H9 (cell line): ENCODE measurements around the gene STARD9. TPM values are rescaled to one million over a fixed set of nuclear protein-coding genes. Genes with fewer than 3 reads are reported as not detected.

Source experiments
- DNase-seq: peaks from one replicate; pipeline ENCODE4 v3.0.0-alpha.2; 2017
- H2AFZ ChIP-seq: one replicate; pipeline ENCODE4 v1.6.1; 2013; ENCODE audit warnings: mild to moderate bottlenecking, low read length, control low read depth, moderate library complexity
- H2AK5ac ChIP-seq: 2 replicates; pipeline ENCODE4 v1.6.1; 2013; ENCODE audit warnings: low read length, control low read depth, mixed read lengths; ENCODE audit not compliant: insufficient read length
- H2BK120ac ChIP-seq: one replicate; pipeline ENCODE4 v1.6.1; 2013; ENCODE audit warnings: low read depth, mild to moderate bottlenecking, low read length, control low read depth, inconsistent platforms; ENCODE audit not compliant: poor library complexity, severe bottlenecking
- H2BK12ac ChIP-seq: 2 replicates; pipeline ENCODE4 v1.6.1; 2013; ENCODE audit warnings: low read length, control low read depth, mixed read lengths, low read depth; ENCODE audit not compliant: insufficient read length
- H2BK15ac ChIP-seq: 2 replicates; pipeline ENCODE4 v1.6.1; 2013; ENCODE audit warnings: low read depth, low read length, control low read depth
- H2BK20ac ChIP-seq: one replicate; pipeline ENCODE4 v1.6.1; 2013; ENCODE audit warnings: low read depth, mild to moderate bottlenecking, low read length, control low read depth, inconsistent platforms; ENCODE audit not compliant: poor library complexity, severe bottlenecking
- H2BK5ac ChIP-seq: 2 replicates; pipeline ENCODE4 v1.6.1; 2013; ENCODE audit warnings: low read length, control low read depth, mixed read lengths; ENCODE audit not compliant: insufficient read length
- H3K14ac ChIP-seq: 2 replicates; pipeline ENCODE4 v1.6.1; 2013; ENCODE audit warnings: low read length, control low read depth; ENCODE audit not compliant: insufficient read depth
- H3K18ac ChIP-seq: 2 replicates; pipeline ENCODE4 v1.6.1; 2013; ENCODE audit warnings: low read depth, mild to moderate bottlenecking, mixed read lengths, low read length, control low read depth; ENCODE audit not compliant: insufficient read length
- H3K23ac ChIP-seq: 2 replicates; pipeline ENCODE4 v1.6.1; 2013; ENCODE audit warnings: low read length, control low read depth, mixed read lengths, low read depth; ENCODE audit not compliant: insufficient read length
- H3K23me2 ChIP-seq: 2 replicates; pipeline ENCODE4 v1.6.1; 2013; ENCODE audit warnings: low read depth, mild to moderate bottlenecking, mixed read lengths, low read length, control low read depth; ENCODE audit not compliant: insufficient read length, poor library complexity, severe bottlenecking
- H3K27ac ChIP-seq: 2 replicates; pipeline ENCODE4 v1.5.1; 2013; ENCODE audit warnings: low read length, control low read depth, mixed read lengths, low read depth; ENCODE audit not compliant: insufficient read length
- H3K27me3 ChIP-seq: 2 replicates; pipeline ENCODE4 v1.6.1; 2013; ENCODE audit warnings: low read length, control low read depth, inconsistent platforms; ENCODE audit not compliant: insufficient read depth
- H3K4ac ChIP-seq: 2 replicates; pipeline ENCODE4 v1.6.1; 2013; ENCODE audit warnings: low read depth, mild to moderate bottlenecking, control low read depth, inconsistent platforms, low read length, moderate library complexity
- H3K4me1 ChIP-seq: 2 replicates; pipeline ENCODE4 v1.6.1; 2013; ENCODE audit warnings: low read length, control low read depth, inconsistent platforms; ENCODE audit not compliant: insufficient read depth
- H3K4me2 ChIP-seq: 2 replicates; pipeline ENCODE4 v1.6.1; 2013; ENCODE audit warnings: low read length, control low read depth, mixed read lengths; ENCODE audit not compliant: insufficient read length, insufficient read depth
- H3K56ac ChIP-seq: 2 replicates; pipeline ENCODE4 v1.6.1; 2013; ENCODE audit warnings: low read depth, mild to moderate bottlenecking, mixed read lengths, low read length, control low read depth; ENCODE audit not compliant: insufficient read length
- H3K79me1 ChIP-seq: 2 replicates; pipeline ENCODE4 v1.6.1; 2013; ENCODE audit warnings: low read depth, mild to moderate bottlenecking, moderate library complexity, low read length, control low read depth, inconsistent platforms; ENCODE audit not compliant: insufficient read depth, poor library complexity, severe bottlenecking
- H3K79me2 ChIP-seq: 2 replicates; pipeline ENCODE4 v1.6.1; 2013; ENCODE audit warnings: low read length, control low read depth, inconsistent platforms; ENCODE audit not compliant: insufficient read depth
- H3K9ac ChIP-seq: 2 replicates; pipeline ENCODE4 v1.6.1; 2013; ENCODE audit warnings: low read length, control low read depth, mixed read lengths; ENCODE audit not compliant: insufficient read length; ENCODE audit errors: extremely low read depth
- H3K9me3 ChIP-seq: one replicate; pipeline ENCODE4 v1.6.1; 2013; ENCODE audit warnings: low read depth, low read length, inconsistent platforms; ENCODE audit not compliant: control insufficient read depth
- H3T11ph ChIP-seq: one replicate; pipeline ENCODE4 v1.6.1; 2013; ENCODE audit warnings: mild to moderate bottlenecking, low read length, control low read depth, inconsistent platforms
- H4K20me1 ChIP-seq: one replicate; pipeline ENCODE4 v1.6.1; 2013; ENCODE audit not compliant: control insufficient read depth, insufficient read length, insufficient read depth
- H4K5ac ChIP-seq: 2 replicates; pipeline ENCODE4 v1.6.1; 2013; ENCODE audit warnings: low read depth, mild to moderate bottlenecking, mixed read lengths, low read length, control low read depth; ENCODE audit not compliant: insufficient read length
- H4K8ac ChIP-seq: replicated peaks from 2 replicates; pipeline ENCODE4 v1.6.1; 2013; ENCODE audit warnings: low read length, control low read depth, mixed read lengths, low read depth; ENCODE audit not compliant: insufficient read length
- H4K91ac ChIP-seq: 2 replicates; pipeline ENCODE4 v1.6.1; 2013; ENCODE audit warnings: low read depth, mild to moderate bottlenecking, moderate library complexity, mixed read lengths, low read length, control low read depth; ENCODE audit not compliant: insufficient read length
- H3K27ac Mint-ChIP-seq, 3 experiments: 2 replicates in 2 of 3; 3 replicates in 1 of 3; pipeline ENCODE4 v1.8.0; 2020 to 2021; ENCODE audit warnings: mixed read lengths in 3 of 3, mild to moderate bottlenecking in 1 of 3, moderate library complexity in 1 of 3
- H3K27me3 Mint-ChIP-seq: 2 replicates; pipeline ENCODE4 v1.8.0; 2021; ENCODE audit warnings: low read depth, mild to moderate bottlenecking, moderate library complexity, mixed read lengths
- H3K36me3 Mint-ChIP-seq, 3 experiments: 2 replicates in 2 of 3; 3 replicates in 1 of 3; pipeline ENCODE4 v1.8.0; 2020 to 2021; ENCODE audit warnings: low read depth in 3 of 3, mixed read lengths in 3 of 3; ENCODE audit not compliant: insufficient read depth in 1 of 3
- H3K4me1 Mint-ChIP-seq, 2 experiments: 2 replicates each; pipeline ENCODE4 v1.8.0; 2020; ENCODE audit warnings: mixed read lengths in 2 of 2
- H3K4me3 Mint-ChIP-seq, 2 experiments: 2 replicates in 1 of 2; 3 replicates in 1 of 2; pipeline ENCODE4 v1.8.0; 2020 to 2021; ENCODE audit warnings: mild to moderate bottlenecking in 2 of 2, mixed read lengths in 2 of 2, moderate library complexity in 1 of 2
- H3K9me3 Mint-ChIP-seq, 2 experiments: 2 replicates in 1 of 2; 3 replicates in 1 of 2; pipeline ENCODE4 v1.8.0; 2020; ENCODE audit warnings: mild to moderate bottlenecking in 2 of 2, mixed read lengths in 2 of 2, moderate library complexity in 1 of 2
- WGBS: extraction: QIAGEN DNeasy Blood & Tissue Kit; methylation state at CpG from one replicate; pipeline ENCODE4 v1.1.7; 2013; ENCODE audit warnings: missing lambda C conversion rate, low lambda C conversion rate, mixed read lengths; ENCODE audit not compliant: insufficient read length; ENCODE audit errors: extremely low coverage; 5-methylcytosine and 5-hydroxymethylcytosine counted together
- total RNA-seq: library from RNA; stranded (reverse); gene quantifications from 2 replicates; pipeline ENCODE4 v1.2.1, GENCODE V29; 2021
- TF ChIP-seq, protein P1 (sequence below): fragments of 200-600 bp; sonication (generic); conservative IDR thresholded peaks from 3 replicates; pipeline ENCODE4 v1.8.0; 2021; ENCODE audit warnings: antibody characterized with exemption, mild to moderate bottlenecking

STARD9 gene
- total RNA-seq, 1 experiment from 2014 or later = 6.9 TPM

DNA sequence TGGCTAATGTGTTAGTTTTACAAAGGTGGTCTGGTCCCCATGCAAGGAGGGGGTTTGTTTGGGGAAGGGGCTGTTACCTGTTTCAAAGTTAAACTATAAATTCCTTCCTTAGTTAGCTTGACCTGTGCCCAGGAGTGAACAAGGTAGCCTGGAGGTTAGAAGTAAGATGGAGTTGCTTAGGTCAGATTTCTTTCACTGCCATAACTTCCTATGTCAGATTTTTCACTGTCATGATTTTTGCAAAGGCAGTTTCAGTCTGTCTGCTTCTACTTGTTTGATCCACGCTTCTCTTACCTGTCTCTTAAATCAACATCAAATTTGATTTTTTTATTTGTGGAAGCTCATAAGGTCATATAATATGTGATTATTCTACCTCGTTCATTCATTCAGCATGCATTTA lies 28.6 kb downstream of the STARD9 start:
- no CpG with 5 or more reads among the region's 2 CpGs for WGBS
- no peak overlapping the region for H3K56ac ChIP-seq
- H3K23me2 ChIP-seq = no peaks in the 10 kb centered on the region
- no peak overlapping the region for H3K4ac ChIP-seq
- H3K9me3 ChIP-seq = peaks cover 8% of the 10 kb centered on the region
- no peaks in the 10 kb centered on the region for H3K79me2 ChIP-seq
- H2BK120ac ChIP-seq = no peak overlapping the region
- no peak overlapping the region for H3K27ac ChIP-seq
- no peak overlapping the region for H4K91ac ChIP-seq
- H2BK5ac ChIP-seq = no peak overlapping the region
- no peaks in the 10 kb centered on the region for H3K27me3 ChIP-seq
- H2AK5ac ChIP-seq = no peak overlapping the region
- H2BK20ac ChIP-seq = no peak overlapping the region
- no peak overlapping the region for H3K4me2 ChIP-seq
- no peak overlapping the region for H3T11ph ChIP-seq
- no peak overlapping the region for H2AFZ ChIP-seq
- H4K8ac ChIP-seq = no peak overlapping the region
- Mint-ChIP-seq H3K4me1 (peaks cover 5 to 6% of the 10 kb centered on the region in 2 experiments; a peak in 3 of 4 replicates), H3K27ac (peak overlapping the region in 1 of 3 experiments; percentile 21; a peak in 1 of 7 replicates), H3K4me3 (no peak overlapping the region), H3K9me3 (peaks cover 12 to 20% of the 10 kb centered on the region in 2 experiments), H3K27me3 (no peaks in the 10 kb centered on the region), H3K36me3 (peaks cover 17 to 22% (median 18%) of the 10 kb centered on the region in 3 experiments)
- no peak overlapping the region for H4K5ac ChIP-seq
- no peaks in the 10 kb centered on the region for H3K79me1 ChIP-seq
- no peak overlapping the region for H3K23ac ChIP-seq
- no peaks in the 10 kb centered on the region for H4K20me1 ChIP-seq
- no peaks in the 10 kb centered on the region for H3K4me1 ChIP-seq
- H3K18ac ChIP-seq = no peak overlapping the region
- no peak overlapping the region for H2BK12ac ChIP-seq
- no peak overlapping the region for H3K14ac ChIP-seq
- H3K9ac ChIP-seq = no peak overlapping the region
- TF ChIP-seq, protein P1, sequence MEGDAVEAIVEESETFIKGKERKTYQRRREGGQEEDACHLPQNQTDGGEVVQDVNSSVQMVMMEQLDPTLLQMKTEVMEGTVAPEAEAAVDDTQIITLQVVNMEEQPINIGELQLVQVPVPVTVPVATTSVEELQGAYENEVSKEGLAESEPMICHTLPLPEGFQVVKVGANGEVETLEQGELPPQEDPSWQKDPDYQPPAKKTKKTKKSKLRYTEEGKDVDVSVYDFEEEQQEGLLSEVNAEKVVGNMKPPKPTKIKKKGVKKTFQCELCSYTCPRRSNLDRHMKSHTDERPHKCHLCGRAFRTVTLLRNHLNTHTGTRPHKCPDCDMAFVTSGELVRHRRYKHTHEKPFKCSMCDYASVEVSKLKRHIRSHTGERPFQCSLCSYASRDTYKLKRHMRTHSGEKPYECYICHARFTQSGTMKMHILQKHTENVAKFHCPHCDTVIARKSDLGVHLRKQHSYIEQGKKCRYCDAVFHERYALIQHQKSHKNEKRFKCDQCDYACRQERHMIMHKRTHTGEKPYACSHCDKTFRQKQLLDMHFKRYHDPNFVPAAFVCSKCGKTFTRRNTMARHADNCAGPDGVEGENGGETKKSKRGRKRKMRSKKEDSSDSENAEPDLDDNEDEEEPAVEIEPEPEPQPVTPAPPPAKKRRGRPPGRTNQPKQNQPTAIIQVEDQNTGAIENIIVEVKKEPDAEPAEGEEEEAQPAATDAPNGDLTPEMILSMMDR = no peak
- H2BK15ac ChIP-seq = no peak overlapping the region
- DNase-seq = no peak
